ENCODE measurements around the gene PHYKPL. TPM values are rescaled to one million over a fixed set of nuclear protein-coding genes. Genes with fewer than 3 reads are reported as not detected.
A peak's percentile ranks its signal among the peaks of the same experiment; 100 is the strongest.
"Not testable (repeated sequence)": the region's sequence is repeated elsewhere in the genome, so short reads cannot be mapped to it uniquely, and the experiment has no call there.

Gene PHYKPL
- total and polyA plus RNA-seq, 2 donors (not counting 1 experiment from before 2014, with no cell fraction given), result 263 to 313 TPM

DNA sequence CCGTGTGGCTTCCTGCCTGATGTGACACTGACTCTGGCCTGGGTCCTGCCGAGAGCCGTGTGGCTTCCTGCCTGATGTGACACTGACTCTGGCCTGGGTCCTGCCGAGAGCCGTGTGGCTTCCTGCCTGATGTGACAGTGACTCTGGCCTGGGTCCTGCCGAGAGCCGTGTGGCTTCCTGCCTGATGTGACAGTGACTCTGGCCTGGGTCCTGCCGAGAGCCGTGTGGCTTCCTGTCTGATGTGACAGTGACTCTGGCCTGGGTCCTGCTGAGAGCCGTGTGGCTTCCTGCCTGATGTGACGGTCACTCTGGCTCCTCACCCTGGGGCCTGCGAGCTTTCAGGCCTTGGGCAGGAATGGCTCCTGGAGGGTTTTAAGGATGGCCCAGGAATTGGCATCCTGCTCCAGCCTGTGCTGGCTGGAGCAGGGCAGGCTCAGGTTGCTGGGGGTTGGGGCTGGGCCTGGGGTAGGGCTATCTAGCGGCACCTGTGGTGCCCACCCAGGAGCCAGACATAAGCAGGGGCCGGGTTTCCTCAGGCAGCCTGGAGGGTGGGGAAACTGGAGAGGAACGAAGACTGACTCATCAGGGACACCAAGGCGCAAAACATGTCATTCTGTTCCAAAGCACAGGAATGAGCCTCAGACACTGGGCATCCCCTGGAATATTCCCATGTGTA lies 7.2 kb upstream of the PHYKPL start:
- H3K4me1 ChIP-seq (ENCODE audit: control insufficient read depth in 2 of 2, insufficient read depth in 2 of 2, low read length in 2 of 2), result peaks cover 37 to 56% of the 10 kb centered on the region in 2 donors
- 12% methylated on average over 13 of the region's 16 CpGs for WGBS (ENCODE audit: insufficient coverage)
- peak overlapping the region; percentile 80 for H2AFZ ChIP-seq (ENCODE audit: insufficient read depth, low read depth, low read length, poor library complexity, severe bottlenecking)
- H3K4me1 Mint-ChIP-seq, result peaks cover 45% of the 10 kb centered on the region
- H3K27ac ChIP-seq (ENCODE audit: low read length in 2 of 2), result peak overlapping the region; percentile 72 to 76
- POLR2A ChIA-PET; H3K4me3 ChIP-seq (ENCODE audit: control extremely low read depth in 1 of 5, extremely low read depth in 1 of 5, insufficient read depth in 1 of 5, low read depth in 2 of 5, low read length in 4 of 5); H3K9me3 Mint-ChIP-seq (ENCODE audit: insufficient read depth); H3K9ac ChIP-seq (ENCODE audit: low read length); H3K27me3 Mint-ChIP-seq; H3K79me2 ChIP-seq (ENCODE audit: control insufficient read depth, insufficient read depth, low read length); H3K36me3 ChIP-seq (replicated peaks in 1 of 2; ENCODE audit: control extremely low read depth in 1 of 2, control insufficient read depth in 1 of 2, extremely low read depth in 1 of 2, insufficient read depth in 2 of 2, low read length in 1 of 2); ATAC-seq (ENCODE audit: low read depth); H3K9me3 ChIP-seq (ENCODE audit: control extremely low read depth in 1 of 3, control insufficient read depth in 2 of 3, insufficient read depth in 1 of 3, low read length in 2 of 3); CTCF ChIA-PET; H3K27me3 ChIP-seq (replicated peaks in 1 of 4; ENCODE audit: control extremely low read depth in 1 of 4, control insufficient read depth in 3 of 4, insufficient read depth in 4 of 4, low read length in 3 of 4); H4K20me1 ChIP-seq (ENCODE audit: control insufficient read depth, insufficient read depth, low read length, poor library complexity, severe bottlenecking): not testable (repeated sequence)
- H3K27ac Mint-ChIP-seq, result peak overlapping the region; percentile 89
- peak; percentile 49 for DNase-seq
- H3K4me2 ChIP-seq (replicated peaks; ENCODE audit: low read depth, low read length, poor library complexity, severe bottlenecking), result peak overlapping the region; percentile 81
- peak overlapping the region; percentile 54 for H3K4me3 Mint-ChIP-seq
- intact Hi-C loops (cut with micrococcal nuclease), result loop anchor here (10.0 kb wide), 2 partner anchors 385 to 1455 kb away; partner anchors contain the start of genes CANX and CLK4

DNA sequence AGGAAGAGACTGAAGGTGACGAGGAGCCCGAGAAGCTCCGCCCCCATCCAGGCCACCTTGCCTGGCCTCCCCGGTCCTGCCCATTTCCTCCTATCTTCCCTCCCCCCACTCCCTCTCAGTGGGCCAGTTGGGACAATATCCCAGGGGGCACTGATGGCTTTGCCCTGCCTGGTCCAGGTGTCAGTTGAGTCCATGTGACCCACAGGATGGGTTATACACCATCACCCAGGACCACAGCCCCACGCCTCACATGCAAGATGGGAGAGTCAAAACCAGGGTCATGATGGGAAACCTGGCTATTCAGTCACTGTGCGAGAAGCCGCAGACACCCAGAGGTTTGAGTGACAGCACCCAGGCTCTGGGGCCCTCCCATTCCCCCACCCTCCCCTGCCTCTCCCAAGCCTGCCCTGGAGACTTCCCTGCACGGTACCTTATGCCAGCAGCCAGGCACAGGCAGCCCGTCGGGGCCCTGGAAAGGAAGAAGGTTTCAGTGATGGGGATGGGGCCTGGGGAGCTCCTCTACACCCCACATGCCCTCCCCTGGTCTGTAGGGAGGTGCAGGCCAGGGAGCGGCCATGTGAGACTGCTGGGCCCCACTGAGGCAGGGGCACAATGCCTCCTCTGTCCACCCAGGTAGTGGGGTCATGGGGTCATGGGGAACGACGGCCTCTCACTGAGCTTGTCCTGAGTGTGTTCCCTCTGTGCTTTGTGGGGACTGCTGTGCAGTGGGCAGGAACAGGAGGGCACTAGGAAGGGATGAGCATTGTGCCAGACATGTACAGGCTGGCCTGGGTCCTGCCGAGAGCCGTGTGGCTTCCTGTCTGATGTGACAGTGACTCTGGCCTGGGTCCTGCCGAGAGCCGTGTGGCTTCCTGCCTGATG lies 6.3 kb upstream of the PHYKPL start:
- Mint-ChIP-seq H3K4me3 (peak overlapping the region; percentile 64), H3K9me3 (ENCODE audit: insufficient read depth) (no peaks in the 10 kb centered on the region), H3K27ac (peak overlapping the region; percentile 91), H3K27me3 (no peaks in the 10 kb centered on the region), H3K4me1 (peaks cover 46% of the 10 kb centered on the region)
- no peaks in the 10 kb centered on the region for H3K79me2 ChIP-seq (ENCODE audit: control insufficient read depth, insufficient read depth, low read length)
- H3K27ac ChIP-seq (ENCODE audit: low read length in 2 of 2), result peak overlapping the region; percentile 76 to 82
- no peaks in the 10 kb centered on the region for H4K20me1 ChIP-seq (ENCODE audit: control insufficient read depth, insufficient read depth, low read length, poor library complexity, severe bottlenecking)
- intact Hi-C loops (cut with micrococcal nuclease), result loop anchor here (10.0 kb wide), 1 partner anchor 386 kb away; the partner anchor contains the start of gene CLK4
- DNase-seq (peak; percentile 42), ATAC-seq (ENCODE audit: low read depth) (no peak)
- H2AFZ ChIP-seq (ENCODE audit: insufficient read depth, low read depth, low read length, poor library complexity, severe bottlenecking), result peak overlapping the region; percentile 53
- ChIA-PET CTCF (no interaction called here), POLR2A (no interaction called here)
- H3K36me3 ChIP-seq (replicated peaks in 1 of 2; ENCODE audit: control extremely low read depth in 1 of 2, control insufficient read depth in 1 of 2, extremely low read depth in 1 of 2, insufficient read depth in 2 of 2, low read length in 1 of 2), result no peaks in the 10 kb centered on the region
- TF ChIP-seq, protein P1, sequence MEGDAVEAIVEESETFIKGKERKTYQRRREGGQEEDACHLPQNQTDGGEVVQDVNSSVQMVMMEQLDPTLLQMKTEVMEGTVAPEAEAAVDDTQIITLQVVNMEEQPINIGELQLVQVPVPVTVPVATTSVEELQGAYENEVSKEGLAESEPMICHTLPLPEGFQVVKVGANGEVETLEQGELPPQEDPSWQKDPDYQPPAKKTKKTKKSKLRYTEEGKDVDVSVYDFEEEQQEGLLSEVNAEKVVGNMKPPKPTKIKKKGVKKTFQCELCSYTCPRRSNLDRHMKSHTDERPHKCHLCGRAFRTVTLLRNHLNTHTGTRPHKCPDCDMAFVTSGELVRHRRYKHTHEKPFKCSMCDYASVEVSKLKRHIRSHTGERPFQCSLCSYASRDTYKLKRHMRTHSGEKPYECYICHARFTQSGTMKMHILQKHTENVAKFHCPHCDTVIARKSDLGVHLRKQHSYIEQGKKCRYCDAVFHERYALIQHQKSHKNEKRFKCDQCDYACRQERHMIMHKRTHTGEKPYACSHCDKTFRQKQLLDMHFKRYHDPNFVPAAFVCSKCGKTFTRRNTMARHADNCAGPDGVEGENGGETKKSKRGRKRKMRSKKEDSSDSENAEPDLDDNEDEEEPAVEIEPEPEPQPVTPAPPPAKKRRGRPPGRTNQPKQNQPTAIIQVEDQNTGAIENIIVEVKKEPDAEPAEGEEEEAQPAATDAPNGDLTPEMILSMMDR (IDR thresholded peaks at IDR 0.05), result no peak
- TF ChIP-seq EZH2 (IDR thresholded peaks at IDR 0.05; ENCODE audit: borderline replicate concordance, insufficient read depth, low read depth, low read length, poor library complexity, severe bottlenecking), result no peak
- H3K27me3 ChIP-seq (replicated peaks in 1 of 4; ENCODE audit: control extremely low read depth in 1 of 4, control insufficient read depth in 3 of 4, insufficient read depth in 4 of 4, low read length in 3 of 4), result no peaks in the 10 kb centered on the region
- 18% methylated on average over 10 of the region's 17 CpGs for WGBS (ENCODE audit: insufficient coverage)
- H3K9ac ChIP-seq (ENCODE audit: low read length), result peak overlapping the region; percentile 26
- no peaks in the 10 kb centered on the region for H3K9me3 ChIP-seq (ENCODE audit: control extremely low read depth in 1 of 3, control insufficient read depth in 2 of 3, insufficient read depth in 1 of 3, low read length in 2 of 3)
- H3K4me3 ChIP-seq (ENCODE audit: control extremely low read depth in 1 of 5, extremely low read depth in 1 of 5, insufficient read depth in 1 of 5, low read depth in 2 of 5, low read length in 4 of 5), result peak overlapping the region in 1 of 5 experiments; percentile 4
- H3K4me2 ChIP-seq (replicated peaks; ENCODE audit: low read depth, low read length, poor library complexity, severe bottlenecking), result peak overlapping the region; percentile 66
- H3K4me1 ChIP-seq (ENCODE audit: control insufficient read depth in 2 of 2, insufficient read depth in 2 of 2, low read length in 2 of 2), result peaks cover 37 to 58% of the 10 kb centered on the region in 2 donors

Measured in B cell (primary cell).